Body of pancreas (tissue), 4 donors: ENCODE results near the gene SIK2. TPM values are rescaled to one million over a fixed set of nuclear protein-coding genes. Genes with fewer than 3 reads are reported as not detected.

Experiments used
- ATAC-seq: fragments of 150-250 bp; one replicate; pipeline ENCODE4 v1.9.1; 2016
- DNase-seq, 4 donors: peaks; one replicate each; pipeline ENCODE4 v3.0.0-alpha.2; 2019
- H3K27ac ChIP-seq, 4 donors: fragments of 200-600 bp; sonication (generic); 1 replicate in 3 of 4; 2 replicates in 1 of 4; pipeline versions ENCODE4 v1.5.1 to v1.6.1; 2016 to 2019; ENCODE audit warnings: mild to moderate bottlenecking in 1 of 4, mixed read lengths in 1 of 4, moderate library complexity in 1 of 4
- H3K27me3 ChIP-seq, 2 donors: fragments of 200-600 bp; sonication (generic); one replicate each; pipeline ENCODE4 v1.6.0; 2016; ENCODE audit warnings: mild to moderate bottlenecking in 1 of 2
- H3K36me3 ChIP-seq, 2 donors: fragments of 200-600 bp; sonication (generic); replicated peaks in 1 of 2; 2 replicates each; pipeline ENCODE4 v1.5.1; 2016; ENCODE audit warnings: low read depth in 2 of 2; ENCODE audit not compliant: insufficient read depth in 1 of 2
- H3K4me1 ChIP-seq: fragments of 200-600 bp; sonication (generic); one replicate; pipeline ENCODE4 v1.6.0; 2016
- H3K4me3 ChIP-seq, 2 donors: fragments of 200-600 bp; sonication (generic); 1 replicate in 1 of 2; 2 replicates in 1 of 2; pipeline ENCODE4 v1.5.1; 2016 to 2019
- H3K9me3 ChIP-seq, 3 donors: fragments of 200-600 bp; sonication (generic); 1 replicate in 2 of 3; 2 replicates in 1 of 3; pipeline ENCODE4 v1.5.1; 2016
- CTCF ChIP-seq, 7 experiments: fragments of 450-650 bp in 4 of 7; fragments of 200-600 bp in 3 of 7; sonication (generic) in 3 of 7; IDR thresholded peaks; one replicate each; pipeline ENCODE4 v1.5.1; 2016 to 2019; ENCODE audit warnings: antibody characterized with exemption in 7 of 7
- POLR2A ChIP-seq, 3 donors: fragments of 450-650 bp; IDR thresholded peaks; one replicate each; pipeline ENCODE4 v1.6.1; 2016; ENCODE audit warnings: antibody characterized with exemption in 3 of 3, mild to moderate bottlenecking in 2 of 3
- WGBS, 2 donors: methylation state at CpG; one replicate each; pipeline ENCODE4 v1.1.5; 2017; 5-methylcytosine and 5-hydroxymethylcytosine counted together
- intact Hi-C: fragments of 100-400 bp; cut with DNase I; formaldehyde crosslinking; loops from one replicate; pipeline ENCODE4 v1.15.1; 2023
- total RNA-seq, 2 donors: library from RNA; depleted of rRNA; stranded (reverse); fragments of >200 nt; gene quantifications; one replicate each; pipeline ENCODE4 v1.1.0, GENCODE V29; 2016

The SIK2 gene
- total RNA-seq, 2 donors from 2014 or later, result 15.3 to 16.5 TPM

GRCh38 chr11:111680486-111681175 lies 78.4 kb downstream of the SIK2 start:
- 97 to 100% methylated on average over 3 of the region's 3 CpGs for WGBS, 2 donors
- ATAC-seq, result no peak
- Histone ChIP-seq H3K4me3 (no peak overlapping the region), H3K36me3 (no peaks in the 10 kb centered on the region), H3K27ac (no peak overlapping the region), H3K9me3 (no peaks in the 10 kb centered on the region), H3K27me3 (no peaks in the 10 kb centered on the region), H3K4me1 (no peaks in the 10 kb centered on the region)
- no peak for TF ChIP-seq POLR2A (IDR thresholded peaks at IDR 0.05)
- TF ChIP-seq CTCF (IDR thresholded peaks at IDR 0.05), result no peak
- intact Hi-C loops, result loop anchor here (10.0 kb wide), 1 partner anchor 46 kb away; no protein-coding TSS in a partner anchor
- DNase-seq, result no peak

- H3K27ac ChIP-seq, result no peak overlapping the region
- TF ChIP-seq POLR2A (IDR thresholded peaks at IDR 0.05) (no peak), CTCF (IDR thresholded peaks at IDR 0.05) (no peak)
- H3K27me3 ChIP-seq, result no peaks in the 10 kb centered on the region
- WGBS, 2 donors, result 89 to 95% methylated on average over 3 of the region's 3 CpGs
- no peaks in the 10 kb centered on the region for H3K9me3 ChIP-seq
- H3K4me1 ChIP-seq, result no peaks in the 10 kb centered on the region
- ATAC-seq (no peak), DNase-seq (no peak)
- intact Hi-C loops, result loop anchor here (10.0 kb wide), 1 partner anchor 49 kb away; no protein-coding TSS in a partner anchor
- peaks cover 0 to 3% of the 10 kb centered on the region in 2 donors for H3K36me3 ChIP-seq
- no peak overlapping the region for H3K4me3 ChIP-seq
Measured at GRCh38 chr11:111683806-111684205, 81.6 kb downstream of the SIK2 start.

- DNase-seq (no peak), ATAC-seq (no peak)
- Histone ChIP-seq H3K27me3 (no peaks in the 10 kb centered on the region), H3K4me3 (no peak overlapping the region), H3K36me3 (peaks cover 0 to 3% of the 10 kb centered on the region in 2 donors), H3K27ac (no peak overlapping the region), H3K4me1 (no peaks in the 10 kb centered on the region), H3K9me3 (no peaks in the 10 kb centered on the region)
- TF ChIP-seq CTCF (IDR thresholded peaks at IDR 0.05) (no peak), POLR2A (IDR thresholded peaks at IDR 0.05) (no peak)
- 78 to 95% methylated on average over 2 of the region's 2 CpGs for WGBS, 2 donors
- intact Hi-C loops, result loop anchor here (10.0 kb wide), 1 partner anchor 49 kb away; no protein-coding TSS in a partner anchor
Measured at GRCh38 chr11:111684251-111684650, 82.0 kb downstream of the SIK2 start.

GRCh38 chr11:111688013-111688412 lies 85.8 kb downstream of the SIK2 start:
- Histone ChIP-seq H3K4me3 (no peak overlapping the region), H3K27ac (peak overlapping the region in 2 of 4 donors; percentile 15 to 36), H3K9me3 (no peaks in the 10 kb centered on the region), H3K36me3 (peaks cover 0 to 3% of the 10 kb centered on the region in 2 donors), H3K4me1 (peaks cover 12% of the 10 kb centered on the region), H3K27me3 (no peaks in the 10 kb centered on the region)
- 72 to 75% methylated on average over 7 of the region's 7 CpGs for WGBS, 2 donors
- no peak for TF ChIP-seq POLR2A (IDR thresholded peaks at IDR 0.05)
- TF ChIP-seq CTCF (IDR thresholded peaks at IDR 0.05), result no peak
- ATAC-seq (no peak), DNase-seq (peak in 1 of 4 donors; percentile 19)
- intact Hi-C loops, result loop anchor here (10.0 kb wide), 1 partner anchor 53 kb away; no protein-coding TSS in a partner anchor

- H3K36me3 ChIP-seq, result peaks cover 0 to 3% of the 10 kb centered on the region in 2 donors
- no peak overlapping the region for H3K4me3 ChIP-seq
- no peaks in the 10 kb centered on the region for H3K9me3 ChIP-seq
- no peaks in the 10 kb centered on the region for H3K27me3 ChIP-seq
- TF ChIP-seq POLR2A (IDR thresholded peaks at IDR 0.05), result no peak
- no peak for TF ChIP-seq CTCF (IDR thresholded peaks at IDR 0.05)
- DNase-seq (no peak), ATAC-seq (no peak)
- peak overlapping the region in 1 of 4 donors; percentile 11 for H3K27ac ChIP-seq
- peaks cover 34% of the 10 kb centered on the region for H3K4me1 ChIP-seq
- intact Hi-C loops, result no loop called here
- WGBS, 2 donors, result 81 to 85% methylated on average over 2 of the region's 2 CpGs
Measured at GRCh38 chr11:111691176-111691575, 88.9 kb downstream of the SIK2 start.
